ENCODE measurements around the gene NAALADL2.

- TF ChIP-seq EZH2 (IDR thresholded peaks at IDR 0.05; ENCODE audit: borderline replicate concordance, low read depth, low read length, severe bottlenecking) (no peak), CTCF (IDR thresholded peaks at IDR 0.05; ENCODE audit: borderline replicate concordance, extremely low read depth, low read length, poor library complexity, severe bottlenecking) (no peak)
Measured at GRCh38 chr3:175391601-175392000, 532.5 kb downstream of the NAALADL2 start.

Data from DND-41 (cell line).